Endothelial cell of umbilical vein (primary cell): Measurements from ENCODE around the gene PFDN6. TPM values are rescaled to one million over a fixed set of nuclear protein-coding genes. Genes with fewer than 3 reads are reported as not detected.

Experiments used
- BruUV-seq: library from RNA; stranded (reverse); fragments of 400-500 nt; replicated peaks from 2 replicates; lab custom pipeline; 2021; lab: Mats Ljungman, UMichigan
- CTCF ChIA-PET: fragments of 300-600, 350-600 bp; sonication (Branson Sonifier 250); formaldehyde crosslinking; loops from one replicate; lab custom pipeline; 2021; ENCODE audit warnings: antibody characterized with exemption, inconsistent platforms; lab: Charles Lee
- POLR2A ChIA-PET: fragments of 300-600, 350-600 bp; sonication (Branson Sonifier 250); formaldehyde crosslinking; loops from one replicate; lab custom pipeline; 2021; ENCODE audit warnings: antibody characterized with exemption, inconsistent platforms; lab: Charles Lee
- DNase-seq: peaks from one replicate; pipeline ENCODE4 v3.0.0-alpha.2; 2011; ENCODE audit warnings: low read depth, low spot score
- FAIRE-seq: peaks from 2 replicates; lab custom pipeline; 2011; peaks lifted over from hg19 to GRCh38; lab: Jason Lieb, UNC
- H2AFZ ChIP-seq: 2 replicates; pipeline ENCODE4 v1.6.0; 2012; ENCODE audit warnings: low read depth, low read length, control low read depth, inconsistent platforms
- H3K27ac ChIP-seq: 2 replicates; pipeline ENCODE4 v1.5.1; 2011; ENCODE audit warnings: low read depth, mild to moderate bottlenecking, control low read depth, low read length, moderate library complexity; ENCODE audit not compliant: insufficient read depth
- H3K27me3 ChIP-seq, 2 experiments: 2 replicates each; pipeline versions ENCODE4 v1.6.0 to v1.6.1; 2011; ENCODE audit warnings: low read length in 2 of 2, mixed read lengths in 1 of 2; ENCODE audit not compliant: control insufficient read depth in 2 of 2, insufficient read depth in 2 of 2
- H3K36me3 ChIP-seq, 2 experiments: 2 replicates in 1 of 2; 3 replicates in 1 of 2; pipeline ENCODE4 v1.5.1; 2011; ENCODE audit warnings: low read length in 2 of 2, mild to moderate bottlenecking in 1 of 2, moderate library complexity in 1 of 2; ENCODE audit not compliant: control insufficient read depth in 2 of 2, insufficient read depth in 2 of 2; ENCODE audit errors: extremely low read depth in 1 of 2
- H3K4me1 ChIP-seq: 3 replicates; pipeline ENCODE4 v1.5.1; 2011; ENCODE audit warnings: mild to moderate bottlenecking, low read length; ENCODE audit not compliant: control insufficient read depth, insufficient read depth; ENCODE audit errors: extremely low read depth
- H3K4me2 ChIP-seq: 2 replicates; pipeline ENCODE4 v1.6.1; 2011; ENCODE audit warnings: low read length, control low read depth, mixed read lengths; ENCODE audit not compliant: insufficient read depth
- H3K4me3 ChIP-seq, 3 experiments: fragments of 200-600 bp in 1 of 3; sonication (generic), shearing (Covaris generic) in 1 of 3; replicated peaks in 1 of 3; 2 replicates each; pipeline ENCODE4 v1.5.1; 2011 to 2016; ENCODE audit warnings: control low read depth in 3 of 3, low read length in 3 of 3, mild to moderate bottlenecking in 2 of 3, inconsistent platforms in 1 of 3, low read depth in 1 of 3, moderate library complexity in 1 of 3; ENCODE audit not compliant: insufficient read depth in 1 of 3
- H3K79me2 ChIP-seq: 2 replicates; pipeline ENCODE4 v1.6.0; 2012; ENCODE audit warnings: low read length, inconsistent platforms; ENCODE audit not compliant: control insufficient read depth, insufficient read depth
- H3K9ac ChIP-seq: replicated peaks from 2 replicates; pipeline ENCODE3; 2011; ENCODE audit warnings: low read length, control low read depth; ENCODE audit not compliant: insufficient read depth; ENCODE audit errors: extremely low read depth
- H3K9me1 ChIP-seq: replicated peaks from 3 replicates; pipeline ENCODE4 v1.6.0; 2011; ENCODE audit warnings: mild to moderate bottlenecking, low read length; ENCODE audit not compliant: control insufficient read depth, insufficient read depth; ENCODE audit errors: extremely low read depth
- H3K9me3 ChIP-seq: replicated peaks from 2 replicates; pipeline ENCODE4 v1.5.1; 2012; ENCODE audit warnings: low read length, inconsistent platforms; ENCODE audit not compliant: control insufficient read depth, insufficient read depth
- H4K20me1 ChIP-seq: replicated peaks from 2 replicates; pipeline ENCODE3; 2011; ENCODE audit warnings: mild to moderate bottlenecking, low read length; ENCODE audit not compliant: control insufficient read depth, insufficient read depth; ENCODE audit errors: extremely low read depth
- CTCF ChIP-seq, 2 donors: IDR thresholded peaks; 1 replicate in 1 of 2; 2 replicates in 1 of 2; pipeline ENCODE4 v1.5.1; 2011; ENCODE audit warnings: low read length in 2 of 2, mild to moderate bottlenecking in 2 of 2, moderate library complexity in 2 of 2, control low read depth in 1 of 2, inconsistent platforms in 1 of 2, low read depth in 1 of 2; ENCODE audit not compliant: insufficient read depth in 1 of 2; ENCODE audit errors: extremely low read depth in 1 of 2
- GATA2 ChIP-seq: IDR thresholded peaks from 2 replicates; pipeline ENCODE4 v1.7.0; 2011; ENCODE audit warnings: low read depth, mild to moderate bottlenecking, moderate library complexity, mixed read lengths, low read length; ENCODE audit not compliant: insufficient read length, insufficient read depth
- JUN ChIP-seq: IDR thresholded peaks from 2 replicates; pipeline ENCODE4 v1.6.1; 2011; ENCODE audit warnings: borderline replicate concordance, low read depth; ENCODE audit not compliant: insufficient read length, insufficient read depth
- MAX ChIP-seq: IDR thresholded peaks from 2 replicates; pipeline ENCODE4 v1.6.1; 2011; ENCODE audit not compliant: insufficient read depth, insufficient read length
- dilution Hi-C: fragments of 300-500 bp; cut with MboI; formaldehyde crosslinking; loops from one replicate; pipeline ENCODE4 v1.15.0; 2019; ENCODE audit warnings: low sequenced_read_pairs; ENCODE audit not compliant: extremely low pct_ligation_motif_present
- intact Hi-C: fragments of 100-400 bp; cut with micrococcal nuclease; formaldehyde crosslinking; loops from one replicate; pipeline ENCODE4 v1.10.0; 2022
- polyA plus RNA-seq, 4 experiments: library from polyadenylated mRNA; depleted of rRNA in 3 of 4; stranded (reverse) in 3 of 4; unstranded in 1 of 4; fragments of >200 nt; gene quantifications; 2 replicates each; pipeline versions ENCODE4 v1.2.1 to v1.2.3, GENCODE V29; 2011 to 2012; ENCODE audit warnings: missing spikeins in 1 of 4
- total RNA-seq: library from RNA; stranded (reverse); gene quantifications from 2 replicates; pipeline ENCODE4 v1.2.3, GENCODE V29; 2021

PFDN6 gene
- total and polyA plus RNA-seq, 2 donors (not counting 3 experiments of a cell fraction or from before 2014, with no cell fraction given): 31.0 to 63.5 TPM

- H3K79me2 ChIP-seq: peaks cover 27% of the 10 kb centered on the region
- H3K27ac ChIP-seq: no peak overlapping the region
- FAIRE-seq (no peak), DNase-seq (no peak)
- ChIA-PET POLR2A (no interaction called here), CTCF (interaction anchor here (0.9 kb wide), 1 partner anchor 10 kb away, joined by 3 read pairs; the partner anchor contains the start of gene B3GALT4)
- dilution Hi-C loops (no loop called here), intact Hi-C loops (no loop called here)
- H2AFZ ChIP-seq: no peak overlapping the region
- H3K9me1 ChIP-seq: no peaks in the 10 kb centered on the region
- no peaks in the 10 kb centered on the region for H3K9me3 ChIP-seq
- H3K27me3 ChIP-seq: no peaks in the 10 kb centered on the region
- H3K4me3 ChIP-seq: no peak overlapping the region
- H3K36me3 ChIP-seq: peaks cover 9 to 22% of the 10 kb centered on the region in 2 experiments
- no TSS peak for BruUV-seq
- H3K9ac ChIP-seq: no peak overlapping the region
- H4K20me1 ChIP-seq: no peaks in the 10 kb centered on the region
- no peak for TF ChIP-seq JUN
- no peak for TF ChIP-seq GATA2
- TF ChIP-seq MAX: no peak
- no peak for TF ChIP-seq CTCF (IDR thresholded peaks at IDR 0.05; ENCODE audit: extremely low read depth in 1 of 2, insufficient read depth in 1 of 2, low read depth in 1 of 2, low read length in 2 of 2)
- no peak overlapping the region for H3K4me2 ChIP-seq
- peaks cover 13% of the 10 kb centered on the region for H3K4me1 ChIP-seq
These were observed 2.2 kb upstream of the PFDN6 start for GRCh38 chr6:33286946-33287914.
